AG08396 (cell line): ENCODE measurements around the gene SRD5A1.
A peak's percentile ranks its signal among the peaks of the same experiment; 100 is the strongest.

ENCODE experiments used
- DNase-seq: peaks from one replicate; pipeline ENCODE4 v3.0.0; 2012; ENCODE audit warnings: low spot score, mixed read lengths

Gene SRD5A1

DNA sequence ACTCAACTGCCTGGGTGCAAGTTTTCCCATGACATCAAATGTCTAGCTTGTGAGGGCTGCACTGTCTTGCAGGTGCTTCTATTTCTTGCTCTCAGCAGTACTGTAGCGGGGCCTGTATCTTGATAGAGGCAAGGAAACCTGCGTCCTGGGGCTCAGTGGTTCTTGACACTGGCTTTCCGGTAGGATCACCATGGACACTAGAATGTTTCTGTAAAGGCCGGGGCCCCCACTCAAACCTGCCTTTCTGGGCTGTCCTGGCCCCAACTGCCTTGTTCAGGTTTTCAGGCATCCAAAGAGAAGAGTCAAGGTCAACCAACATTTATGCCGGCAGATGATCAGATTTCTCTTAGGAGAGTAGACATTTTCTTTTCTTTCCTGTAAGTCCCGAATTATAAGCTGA is 53.3 kb downstream of the SRD5A1 start:
- no peak for DNase-seq

DNA sequence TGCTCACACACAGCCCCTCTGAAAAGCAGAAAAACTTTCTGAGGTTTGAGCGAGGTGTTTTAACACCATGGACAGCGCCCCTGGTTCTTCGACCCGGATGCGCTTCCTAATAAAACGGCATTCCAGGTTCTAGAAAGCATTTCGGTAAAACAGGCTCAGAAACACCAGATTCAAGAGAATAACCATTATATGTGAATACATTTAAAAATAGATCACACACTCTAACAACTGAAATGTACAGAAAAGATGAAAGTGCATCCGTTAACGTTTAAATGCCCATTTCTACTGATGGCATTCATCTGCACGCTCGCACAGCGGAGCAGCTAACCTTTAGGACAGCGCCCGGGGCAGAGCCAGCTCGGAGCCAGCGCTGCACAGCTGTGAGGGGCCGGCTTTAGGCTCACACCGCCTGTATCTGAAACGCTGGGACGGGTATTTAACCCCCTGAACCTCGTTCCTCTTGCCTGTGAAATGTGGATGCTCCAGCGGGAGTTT is 53.7 kb downstream of the SRD5A1 start:
- DNase-seq, result peak; percentile 48

DNA sequence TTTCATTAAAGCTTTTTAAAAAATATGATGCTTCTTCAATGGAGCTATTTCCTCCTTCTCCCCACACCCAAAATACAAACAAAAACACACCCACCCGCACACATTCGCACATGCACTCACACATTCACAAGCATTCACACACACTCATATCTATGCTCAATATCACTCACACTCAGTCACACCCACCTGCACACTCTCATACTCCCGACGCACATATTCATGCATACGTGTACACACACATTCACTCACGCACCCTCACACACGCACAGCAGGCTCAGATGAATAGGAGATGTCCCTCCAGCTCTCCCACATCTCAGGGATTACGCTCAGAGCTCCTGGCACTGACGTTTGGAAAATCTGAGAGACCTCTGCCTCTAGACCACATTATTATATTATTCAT is 54.3 kb downstream of the SRD5A1 start:
- DNase-seq, result no peak

DNA sequence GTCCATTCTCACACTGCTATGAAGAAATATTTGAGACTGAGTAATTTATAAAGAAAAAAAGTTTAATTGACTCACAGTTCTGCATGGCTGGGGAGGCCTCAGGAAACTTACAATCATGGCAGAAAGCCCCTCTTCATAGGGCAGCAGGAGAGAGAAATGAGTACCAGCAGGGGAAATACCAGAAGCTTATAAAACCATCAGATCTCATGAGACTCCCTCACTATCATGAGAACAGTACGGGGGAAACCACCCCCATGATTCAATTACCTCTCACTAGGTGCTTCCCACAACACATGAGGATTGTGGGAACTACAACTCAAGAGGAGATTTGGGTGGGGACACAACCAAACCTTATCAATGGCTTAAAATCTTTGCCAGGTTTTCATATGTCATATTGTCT is 59.7 kb downstream of the SRD5A1 start:
- no peak for DNase-seq

DNA sequence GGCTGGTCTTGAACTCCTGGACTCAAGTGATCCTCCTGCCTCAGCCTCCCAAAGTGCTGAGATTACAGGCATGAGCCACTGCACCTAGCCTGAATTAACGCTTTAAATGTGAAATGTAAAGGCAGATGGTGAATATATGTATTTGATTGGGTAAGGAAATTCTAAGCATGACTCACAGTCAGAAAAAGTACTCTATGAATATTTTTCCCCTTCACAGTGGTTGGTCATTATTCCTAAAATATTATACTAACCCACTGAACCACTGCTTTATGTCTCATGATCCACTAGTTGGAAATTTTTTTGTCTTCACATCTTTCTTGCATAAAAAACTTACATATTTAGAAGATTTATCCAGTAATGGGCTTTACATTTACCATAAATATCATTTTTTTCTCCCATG is 65.5 kb downstream of the SRD5A1 start:
- DNase-seq, result no peak

DNA sequence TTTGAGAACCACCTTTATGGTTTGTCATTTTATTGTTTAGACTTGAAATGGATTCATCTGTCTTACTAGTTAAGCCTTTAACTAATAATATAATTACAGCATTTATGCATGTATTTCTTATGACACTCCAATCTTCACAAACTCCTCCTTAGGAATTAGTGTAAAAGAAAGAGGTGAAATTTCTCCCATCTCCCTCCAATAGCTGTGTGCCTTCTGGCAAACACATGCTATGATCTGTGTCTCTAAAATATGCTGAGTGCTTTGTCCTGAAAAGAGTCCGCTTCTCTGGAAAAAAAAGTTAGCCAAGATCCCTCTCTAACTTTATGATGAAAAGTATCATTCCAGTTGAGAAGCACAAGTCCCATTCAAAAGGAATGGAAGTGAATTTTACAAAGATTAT is 66.1 kb downstream of the SRD5A1 start:
- DNase-seq, result no peak

DNA sequence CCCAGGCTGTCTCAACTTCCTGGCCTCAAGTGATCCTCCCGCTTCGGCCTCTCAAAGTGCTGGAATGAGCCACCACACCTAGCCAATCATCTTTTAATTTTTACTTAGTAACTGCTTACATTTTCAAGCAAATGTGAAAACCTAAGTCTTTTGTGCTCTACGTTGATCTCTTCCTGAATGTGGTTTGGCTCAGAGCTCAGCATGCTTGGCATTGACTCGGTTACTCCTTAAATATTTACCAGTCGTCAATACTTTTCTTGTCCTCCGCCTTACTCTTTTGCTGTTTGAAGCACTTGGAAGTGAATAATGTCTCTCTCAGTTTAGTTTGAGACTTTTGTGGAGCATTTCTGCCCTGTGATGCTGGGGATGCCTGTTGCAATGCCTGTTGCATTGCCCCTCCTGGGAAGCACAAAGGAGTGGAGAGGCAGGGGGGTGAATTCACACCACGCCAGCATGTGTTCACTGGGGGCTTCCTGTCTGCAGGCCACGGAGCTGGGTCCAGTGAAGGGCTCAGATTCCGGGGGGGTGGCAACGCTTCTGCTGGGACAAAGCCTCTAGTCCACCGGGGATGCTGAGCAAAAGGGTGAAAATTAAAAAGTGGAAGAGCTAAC is 66.9 kb downstream of the SRD5A1 start:
- DNase-seq, result no peak

DNA sequence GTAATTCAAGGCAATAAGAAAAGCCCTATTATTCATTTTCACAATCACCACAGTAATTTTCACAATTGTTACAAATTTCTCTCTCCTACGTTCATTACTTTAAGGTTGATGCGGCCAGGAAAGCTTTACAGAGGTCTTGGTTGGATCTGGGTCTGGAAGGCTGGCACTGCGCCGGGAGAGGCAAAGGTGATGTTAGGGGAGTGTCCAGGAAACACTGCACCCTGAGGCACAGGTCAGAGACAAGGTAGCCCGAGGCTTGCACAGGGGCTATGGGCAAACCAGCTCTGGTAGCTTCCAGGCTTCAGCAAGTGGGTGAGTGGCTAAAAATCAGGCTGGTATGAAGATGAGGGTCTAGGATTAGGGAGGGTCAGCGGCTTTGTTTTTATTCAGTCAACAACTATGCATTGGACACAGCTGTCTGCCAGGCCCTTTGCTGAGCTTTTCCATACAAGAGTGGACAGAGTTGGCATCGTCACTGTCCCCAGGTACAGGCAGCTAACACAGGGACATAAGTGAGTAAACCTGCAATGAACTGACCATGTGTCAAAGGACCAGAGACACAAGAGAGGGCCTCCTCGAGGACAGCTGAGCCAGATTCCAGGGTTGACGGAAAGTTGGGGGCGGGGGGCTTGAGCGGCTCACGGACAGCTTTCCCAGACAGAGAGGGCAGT is 67.6 kb downstream of the SRD5A1 start:
- no peak for DNase-seq

DNA sequence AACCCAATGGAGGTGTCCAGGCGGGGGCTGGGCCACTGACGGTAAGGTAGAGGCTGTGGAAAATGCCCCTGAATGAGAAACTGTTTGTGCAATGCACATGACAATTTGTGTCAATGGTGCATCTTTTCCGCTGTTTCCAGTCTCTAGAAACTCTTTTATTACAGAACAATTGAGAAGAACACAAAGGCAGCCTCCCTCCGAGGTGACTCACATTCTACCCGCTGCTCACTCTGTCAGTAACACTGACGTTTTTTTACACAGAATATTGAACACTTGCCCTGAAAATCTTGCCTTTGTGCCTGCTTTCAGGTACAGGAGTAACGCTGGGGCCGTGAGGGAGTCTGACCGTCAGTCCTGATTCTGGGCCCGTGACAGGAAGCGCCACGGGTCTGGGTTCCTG is 68.3 kb downstream of the SRD5A1 start:
- DNase-seq, result no peak

DNA sequence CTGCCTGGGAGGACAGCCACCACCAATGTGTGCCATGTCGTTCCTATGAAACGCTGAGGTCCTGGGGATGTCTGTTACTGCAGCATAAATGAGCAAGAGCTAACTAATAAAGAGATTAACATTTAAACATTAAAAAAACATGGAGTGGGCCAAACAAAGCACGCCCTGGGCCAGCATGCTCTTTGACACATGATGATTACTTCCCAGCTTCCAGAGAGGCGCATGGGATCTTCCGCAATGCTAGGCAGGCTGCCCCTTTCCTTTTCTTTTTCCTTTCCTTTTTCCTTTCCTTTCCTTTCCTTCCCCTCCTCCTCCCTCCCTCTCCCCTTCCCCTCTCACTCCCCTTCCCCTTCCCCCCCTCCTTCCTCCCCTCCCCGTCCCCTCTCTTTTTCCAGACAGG is 69.4 kb downstream of the SRD5A1 start:
- no peak for DNase-seq

DNA sequence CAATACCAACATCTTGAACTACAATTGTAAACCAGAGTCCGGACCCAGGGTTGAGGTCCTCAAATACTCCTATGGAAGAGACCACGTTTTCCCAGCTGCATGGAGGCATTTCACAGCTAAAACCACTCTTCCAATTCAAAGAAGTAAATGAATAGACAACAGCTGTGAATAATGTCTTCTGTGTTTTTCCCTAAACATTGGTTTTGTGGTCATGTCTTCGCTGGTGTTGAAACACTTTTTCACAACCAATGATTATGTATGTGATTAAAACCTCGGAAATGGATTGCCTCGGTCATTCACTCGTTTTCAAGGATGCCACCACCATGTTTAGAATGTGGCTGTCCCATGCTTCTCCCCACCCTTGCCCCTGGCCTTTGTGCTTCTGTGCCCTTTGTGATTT is 70.6 kb downstream of the SRD5A1 start:
- DNase-seq, result no peak

DNA sequence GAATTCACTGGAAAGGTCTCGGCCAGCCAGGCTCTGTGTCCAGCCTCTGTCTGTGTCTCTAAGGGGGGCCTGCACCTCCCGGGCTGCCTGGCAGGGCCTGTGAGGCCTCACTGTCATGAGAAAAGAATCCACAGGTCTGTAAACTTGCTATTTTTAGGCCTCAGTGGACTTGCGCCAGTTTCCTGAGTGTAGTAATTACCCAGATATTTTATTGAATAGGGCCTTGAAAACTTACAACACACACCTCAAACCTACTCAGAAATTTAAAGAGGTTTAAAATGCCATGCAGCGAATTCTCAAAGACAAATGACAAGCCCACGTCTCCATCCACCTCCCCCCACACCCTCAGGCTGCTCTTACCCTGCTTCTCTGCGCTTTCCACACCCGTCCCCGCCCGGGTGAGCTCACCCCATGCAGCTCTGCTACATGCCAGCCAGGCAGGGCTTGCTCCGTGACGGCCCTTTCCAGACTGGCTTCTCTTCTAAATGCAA is 71.2 kb downstream of the SRD5A1 start:
- DNase-seq, result peak; percentile 85

DNA sequence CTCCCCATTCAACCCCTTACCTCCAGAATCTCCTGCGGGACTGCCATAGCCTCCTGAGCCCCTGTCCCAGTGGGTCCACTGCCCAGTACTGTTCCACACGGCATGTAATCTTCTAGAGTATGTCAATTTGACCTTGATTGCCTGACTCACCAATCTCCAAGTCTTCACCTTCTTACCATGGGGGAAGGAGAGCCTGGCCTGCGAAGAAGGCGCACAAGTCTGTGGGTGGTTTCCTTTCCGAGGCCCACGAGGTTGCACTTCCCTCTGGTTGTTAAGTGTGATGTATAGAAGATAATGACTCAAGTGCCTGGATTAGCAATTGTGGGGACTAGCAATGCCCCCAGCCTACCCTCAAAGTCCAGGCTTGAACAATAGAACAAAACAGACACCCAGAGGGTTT is 71.8 kb downstream of the SRD5A1 start:
- DNase-seq, result no peak

DNA sequence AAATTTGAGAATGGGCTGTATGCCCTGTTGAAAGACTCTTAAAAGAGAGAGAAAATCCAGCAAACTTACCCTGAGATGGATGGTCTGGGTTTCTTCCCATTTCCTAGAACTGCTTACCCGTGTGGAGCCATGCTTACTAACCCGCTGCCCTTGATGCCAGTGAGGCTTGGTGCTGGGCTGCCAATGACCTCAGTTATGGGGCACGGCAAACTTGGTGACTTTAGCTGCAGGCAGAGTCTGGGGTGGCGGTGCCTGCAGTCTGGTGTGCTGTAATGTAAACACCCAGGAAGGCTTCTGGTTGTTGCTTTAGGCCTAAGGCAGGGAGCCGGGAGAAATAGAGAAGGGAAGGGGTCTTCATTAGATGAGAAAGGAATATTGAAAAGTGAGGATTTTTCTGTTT is 72.7 kb downstream of the SRD5A1 start:
- no peak for DNase-seq

DNA sequence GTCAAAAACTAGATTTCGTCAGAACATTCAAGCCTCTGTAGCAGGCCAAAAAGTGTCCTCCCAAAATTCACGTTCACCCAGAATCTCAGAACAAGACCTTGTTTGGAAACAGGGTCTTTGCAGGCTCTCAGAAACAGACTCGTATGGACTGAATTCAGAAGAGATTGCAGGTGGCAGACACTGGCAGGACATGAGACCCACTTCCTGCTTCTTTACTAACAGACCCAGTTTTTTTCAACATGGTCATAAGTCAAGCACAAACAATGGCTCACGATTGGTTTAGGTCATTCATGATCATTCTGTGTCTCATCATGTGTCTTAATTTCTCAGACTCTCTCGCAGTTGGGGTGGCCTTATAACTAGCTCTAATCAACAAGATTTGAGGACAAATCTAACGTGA is 74.6 kb downstream of the SRD5A1 start:
- DNase-seq, result no peak

DNA sequence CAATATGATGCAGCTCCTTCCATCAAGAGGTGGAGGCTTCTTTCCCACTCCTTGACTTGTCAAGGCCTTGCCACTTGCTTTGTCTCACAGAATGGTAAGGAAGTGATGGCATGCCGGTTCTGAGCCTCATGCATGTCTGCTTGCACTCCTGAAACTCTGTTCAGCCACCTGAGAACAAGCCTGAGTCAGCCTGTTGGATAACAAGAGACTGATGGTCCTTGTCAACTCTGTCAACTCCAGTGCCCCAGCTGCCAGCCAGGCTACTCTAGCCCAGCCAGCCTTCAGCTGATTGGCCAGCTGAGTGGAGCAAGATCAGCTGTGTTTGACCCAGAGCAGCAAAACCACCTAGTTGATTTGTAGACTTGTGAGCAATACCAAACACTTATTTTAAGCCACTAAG is 75.6 kb downstream of the SRD5A1 start:
- no peak for DNase-seq

DNA sequence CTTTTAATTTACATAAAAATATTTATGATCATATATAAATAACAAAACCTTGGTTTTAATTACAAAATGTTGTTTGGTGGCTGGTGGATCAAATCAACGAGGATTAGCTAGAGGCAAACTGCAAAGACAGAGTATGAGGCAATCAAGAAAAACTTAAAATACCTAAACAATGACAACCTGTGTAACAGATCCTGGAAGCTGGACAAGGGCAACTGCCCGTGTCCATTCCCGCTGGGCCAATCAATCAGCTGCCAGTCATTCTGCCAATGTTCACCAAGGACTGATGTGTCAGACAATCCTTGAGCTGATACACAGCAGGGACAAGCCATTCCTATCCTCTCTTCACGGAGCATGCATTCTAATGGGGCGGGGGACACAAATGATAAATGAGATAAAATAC is 76.8 kb downstream of the SRD5A1 start:
- no peak for DNase-seq

DNA sequence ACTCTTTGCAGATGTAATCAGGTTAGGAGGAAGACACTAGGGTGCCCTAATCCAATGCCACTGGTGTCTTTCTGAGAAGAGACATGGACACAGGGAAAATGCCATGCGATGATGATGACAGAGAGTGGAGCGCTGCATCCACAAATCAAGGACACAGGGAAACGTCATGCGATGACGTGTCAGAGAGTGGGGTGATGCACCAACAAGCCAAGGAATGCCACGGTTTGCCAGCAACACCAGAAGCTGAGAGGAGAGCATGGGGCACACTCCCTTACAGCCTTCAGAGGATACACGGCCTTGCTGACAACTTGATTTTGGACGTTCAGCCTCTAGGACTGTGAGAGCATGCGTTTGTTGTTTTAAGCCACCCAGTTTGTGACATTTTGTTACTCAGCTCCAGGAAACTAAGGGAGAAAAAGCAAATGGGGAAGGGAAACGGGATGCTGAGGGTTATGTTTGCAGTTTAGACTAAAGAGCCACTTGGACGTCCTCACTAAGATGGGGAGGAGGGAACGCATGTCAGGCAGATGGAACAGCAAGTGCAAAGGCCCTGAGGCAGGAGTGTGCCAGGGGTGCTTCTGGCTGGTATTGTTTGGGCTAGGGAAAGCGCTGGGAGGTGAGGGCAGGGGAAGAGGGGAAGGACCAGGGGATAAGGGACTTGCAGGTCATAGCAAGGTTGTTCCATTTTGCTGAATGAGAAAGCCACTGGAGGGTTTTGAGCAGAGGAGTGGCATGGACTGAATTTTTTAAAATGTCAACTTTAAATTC is 77.5 kb downstream of the SRD5A1 start:
- no peak for DNase-seq

DNA sequence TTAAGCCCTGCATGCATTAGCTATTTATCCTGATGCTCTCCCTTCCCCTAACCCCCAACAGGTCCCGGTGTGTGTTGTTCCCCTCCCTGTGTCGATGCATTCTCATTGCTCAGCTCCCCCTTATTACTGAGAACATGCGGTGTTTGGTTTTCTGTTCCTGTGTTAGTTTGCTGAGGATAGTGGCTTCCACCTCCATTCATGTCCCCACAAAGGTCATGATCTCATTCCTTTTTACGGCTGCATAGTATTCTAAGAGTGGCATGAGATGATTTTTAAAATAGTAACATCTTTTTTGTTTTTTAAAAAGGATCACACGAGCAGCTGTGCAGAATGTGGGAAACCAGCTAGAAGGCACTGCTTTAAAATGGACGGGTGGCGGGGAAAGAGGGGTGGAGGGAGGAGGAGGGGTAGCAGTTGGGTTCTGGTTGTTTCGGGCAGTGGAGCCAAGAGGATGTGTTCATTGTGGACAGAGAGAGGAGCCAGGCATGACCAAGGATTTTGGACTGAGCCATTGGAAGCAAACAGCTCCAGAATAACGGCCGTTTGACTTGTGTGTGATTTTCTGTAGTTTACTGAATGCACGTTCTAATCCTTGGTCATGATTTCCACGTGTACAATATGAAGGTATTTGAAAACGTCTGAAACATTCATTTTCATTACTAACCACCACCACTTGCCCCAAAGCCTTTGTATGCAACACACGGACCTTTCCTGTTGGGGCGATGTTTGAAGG is 78.3 kb downstream of the SRD5A1 start:
- DNase-seq, result no peak

DNA sequence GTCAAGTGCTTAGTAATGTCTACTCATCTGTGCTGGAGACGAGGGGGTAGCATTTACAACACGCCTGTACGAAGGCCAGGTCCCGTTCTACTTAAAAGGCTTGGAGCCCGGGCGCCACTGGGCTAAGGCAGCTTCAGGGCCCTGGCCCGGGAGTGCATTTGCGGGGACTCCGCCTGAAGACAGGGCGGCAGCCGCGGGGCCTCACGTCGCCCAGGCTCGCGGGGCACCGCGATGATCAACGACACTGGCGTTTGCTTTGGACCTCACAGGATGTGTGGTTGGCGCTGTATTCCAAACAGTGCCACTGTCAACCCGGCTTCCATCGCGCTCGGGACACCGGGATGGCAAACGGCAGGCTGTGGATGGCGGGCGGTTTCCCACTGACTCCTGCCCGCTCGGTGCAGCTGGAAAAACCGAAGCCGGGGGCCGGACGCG is 78.9 kb downstream of the SRD5A1 start:
- peak; percentile 53 for DNase-seq

DNA sequence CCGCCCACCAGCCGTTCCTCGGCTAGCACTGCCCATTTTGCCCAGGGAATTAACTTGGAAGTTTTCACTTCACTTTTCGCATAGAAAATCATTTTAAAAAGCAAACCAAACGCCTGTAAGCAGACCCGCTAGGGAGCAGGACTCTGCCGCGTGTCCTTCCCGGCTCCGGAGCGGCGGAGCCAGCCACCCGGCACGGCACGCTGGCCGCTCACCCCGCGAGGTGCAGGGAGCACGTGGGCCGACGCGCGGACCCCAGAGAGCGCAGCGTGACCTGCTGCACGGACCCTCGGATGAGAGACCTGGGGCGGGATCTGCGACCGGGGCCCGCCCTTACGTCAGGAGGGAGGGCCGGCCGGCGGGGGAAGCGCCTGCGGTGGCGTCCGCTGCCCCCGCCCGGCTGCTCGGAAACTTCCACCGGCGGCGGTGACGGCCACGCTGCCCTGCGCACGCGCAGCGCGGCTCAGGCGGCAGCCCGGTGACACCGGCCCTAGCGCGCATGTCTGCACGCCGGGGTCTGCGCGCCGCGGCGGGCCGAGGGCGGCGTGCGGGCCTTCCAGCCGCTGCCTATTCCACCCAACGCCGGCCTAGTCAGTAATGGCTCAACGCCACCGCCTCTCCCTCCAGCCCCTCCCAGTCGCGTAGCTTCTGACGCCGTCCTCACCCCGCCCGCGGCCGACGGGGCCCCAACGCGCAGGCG is 79.5 kb downstream of the SRD5A1 start:
- no peak for DNase-seq
